GM18505 (cell line): Measurements from ENCODE around the gene SAMD14.

Source experiments
- ATAC-seq: cut with Tn5 transposase; IDR thresholded peaks from one replicate; pipeline ENCODE4 v1.9.1; 2021; ENCODE audit not compliant: unreplicated experiment
- POLR2A ChIP-seq: IDR thresholded peaks from 4 replicates; pipeline ENCODE4 v1.6.1; 2011; ENCODE audit warnings: borderline replicate concordance; ENCODE audit not compliant: insufficient read depth, insufficient read length; ENCODE audit errors: extremely low read depth

Gene SAMD14

DNA sequence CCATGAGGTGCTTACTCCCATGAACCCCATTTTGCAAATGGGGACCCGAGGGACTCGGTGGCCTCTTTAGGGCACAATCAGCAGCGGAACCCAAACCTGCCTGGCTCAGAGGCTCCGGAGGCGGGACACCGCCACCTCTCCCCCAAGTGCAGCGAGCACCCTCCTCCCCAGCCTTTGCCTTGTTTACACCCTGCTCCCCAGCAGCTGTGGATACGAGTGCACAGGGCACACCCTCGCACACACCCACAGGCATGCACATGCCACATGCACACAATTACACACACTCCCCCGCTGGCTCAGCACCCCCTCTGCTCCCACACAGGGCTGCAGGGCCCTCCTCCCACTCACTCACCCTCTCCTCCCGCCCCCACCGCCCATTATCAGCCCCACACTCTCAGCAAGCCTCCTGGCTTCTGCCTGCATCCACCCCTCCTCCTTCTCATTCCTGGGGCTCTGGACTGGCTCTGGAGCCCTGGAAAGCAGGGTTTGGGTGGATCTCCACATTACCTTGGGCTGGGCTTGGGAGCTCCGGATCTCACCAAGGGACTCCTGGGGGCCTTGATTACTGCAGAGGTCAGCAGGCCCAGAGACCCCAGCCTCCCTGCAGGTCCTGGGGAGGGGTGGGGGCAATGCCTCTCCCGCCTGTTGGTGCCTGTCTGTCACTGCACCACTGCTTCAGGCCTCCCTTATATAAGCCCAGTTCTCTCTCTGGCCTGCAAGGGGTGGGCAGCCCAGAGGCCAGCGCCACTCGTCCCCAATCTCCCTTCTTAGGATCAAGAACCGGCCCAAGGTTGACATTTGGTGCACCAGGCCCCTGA, 28.4 kb downstream of the SAMD14 start:
- no peak for ATAC-seq
- no peak for TF ChIP-seq POLR2A

GRCh38 chr17:50100921-50101345, 29.0 kb downstream of the SAMD14 start:
- ATAC-seq = no peak
- no peak for TF ChIP-seq POLR2A

- TF ChIP-seq POLR2A = no peak
- ATAC-seq = no peak
Measured at GRCh38 chr17:50100480-50100883, 29.5 kb downstream of the SAMD14 start.

DNA sequence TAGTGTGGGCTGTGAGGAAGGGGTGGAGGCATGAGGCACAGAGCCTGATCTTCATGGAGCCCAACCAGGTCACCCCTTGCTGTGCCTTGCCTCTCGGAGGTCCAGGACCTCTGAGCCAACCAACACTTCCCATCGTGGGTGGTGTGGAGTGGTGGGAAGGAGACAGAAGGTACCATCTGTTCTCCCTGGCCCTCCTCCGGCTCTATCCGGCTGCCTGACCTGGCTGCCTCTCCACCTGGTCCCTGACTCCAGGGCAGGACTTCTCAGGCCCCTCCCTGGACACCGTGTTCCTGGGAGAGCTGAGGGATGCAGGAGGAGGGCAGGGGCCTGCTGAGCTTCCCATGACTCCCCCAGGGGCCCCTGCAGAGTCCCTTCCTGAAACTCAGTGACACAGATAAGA, 31.0 kb downstream of the SAMD14 start:
- no peak for ATAC-seq
- no peak for TF ChIP-seq POLR2A

GRCh38 chr17:50098583-50098982, 31.4 kb downstream of the SAMD14 start:
- no peak for TF ChIP-seq POLR2A
- ATAC-seq = no peak

DNA sequence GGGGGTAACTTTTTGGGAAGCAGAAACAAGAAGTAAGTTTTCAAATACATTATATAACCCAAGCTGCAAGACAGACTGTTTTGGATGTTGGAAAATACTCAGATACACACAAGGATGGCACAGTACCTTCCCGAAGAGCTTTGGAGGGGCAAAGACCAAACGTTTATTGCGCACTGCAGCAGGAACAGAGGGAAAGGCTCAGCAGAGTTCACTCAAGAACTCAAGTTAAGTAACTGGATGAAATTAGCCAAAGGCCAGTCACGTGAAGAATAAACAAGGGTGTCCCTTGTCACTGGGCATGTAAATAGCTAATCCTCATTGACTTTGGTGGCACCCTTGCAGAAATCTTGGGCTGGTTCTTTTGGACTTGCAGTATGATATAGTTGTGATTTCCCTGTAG, 32.0 kb downstream of the SAMD14 start:
- no peak for ATAC-seq
- no peak for TF ChIP-seq POLR2A

DNA sequence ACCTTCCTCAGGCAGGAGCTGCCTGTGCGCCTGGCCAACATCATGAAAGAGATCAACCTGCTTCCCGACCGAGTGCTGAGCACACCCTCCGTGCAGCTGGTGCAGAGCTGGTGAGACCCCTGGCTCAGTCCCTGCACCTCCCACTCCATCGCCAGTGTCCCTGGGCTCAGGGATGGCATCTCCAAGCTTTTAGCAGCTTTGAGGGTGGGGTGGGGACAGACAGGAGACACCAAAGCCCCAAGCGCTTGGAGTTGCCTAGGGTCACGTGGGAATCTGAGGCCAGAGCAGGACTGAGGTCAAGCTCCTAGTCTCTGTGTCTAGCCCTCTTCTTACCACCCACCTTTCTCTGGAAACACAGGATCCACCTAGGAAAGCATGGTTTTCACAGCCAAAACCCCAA, 32.5 kb downstream of the SAMD14 start:
- TF ChIP-seq POLR2A = no peak
- no peak for ATAC-seq

- no peak for ATAC-seq
- TF ChIP-seq POLR2A = no peak
Measured at GRCh38 chr17:50096758-50097157, 33.2 kb downstream of the SAMD14 start.

DNA sequence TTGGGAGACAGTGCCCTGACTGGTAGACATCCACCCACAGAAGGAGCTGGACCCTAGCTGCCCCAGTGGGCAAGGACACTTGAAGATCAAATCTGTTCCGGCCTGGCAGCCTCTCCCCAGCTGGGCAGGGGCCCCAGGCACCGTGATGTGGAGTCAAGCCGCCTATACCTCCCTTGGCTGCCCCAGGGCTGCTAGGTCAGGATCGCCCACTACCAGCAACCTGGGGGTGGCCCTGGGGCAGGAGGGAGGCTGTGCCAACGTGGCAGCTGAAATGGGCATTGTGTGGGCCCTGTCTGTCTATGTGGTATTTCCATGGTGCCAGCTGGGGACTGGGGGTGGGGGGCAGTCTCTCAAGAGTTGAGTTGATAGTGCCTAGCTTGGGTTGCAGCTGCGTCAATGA, 33.9 kb downstream of the SAMD14 start:
- no peak for TF ChIP-seq POLR2A
- no peak for ATAC-seq

DNA sequence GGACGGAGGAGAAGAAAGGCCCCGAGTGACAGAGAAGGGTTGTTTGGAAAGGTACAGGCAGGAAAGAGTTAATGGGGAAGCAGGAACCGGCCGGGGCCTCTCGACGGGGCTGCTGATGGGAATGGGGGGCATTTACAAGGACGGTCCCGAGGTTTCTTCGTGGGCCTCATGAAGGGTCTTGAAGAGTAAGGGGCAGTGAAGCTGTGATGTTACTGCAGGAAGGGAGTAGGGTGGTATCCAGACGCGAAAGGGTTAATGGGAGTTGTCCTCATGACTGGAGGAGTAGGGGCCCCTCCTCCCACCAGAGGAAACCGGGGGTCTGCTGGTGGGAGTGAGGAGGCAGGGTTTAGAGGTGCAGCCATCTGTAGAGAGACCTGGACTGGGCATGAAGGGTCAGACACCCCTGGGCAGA, 34.3 kb downstream of the SAMD14 start:
- no peak for TF ChIP-seq POLR2A
- no peak for ATAC-seq

DNA sequence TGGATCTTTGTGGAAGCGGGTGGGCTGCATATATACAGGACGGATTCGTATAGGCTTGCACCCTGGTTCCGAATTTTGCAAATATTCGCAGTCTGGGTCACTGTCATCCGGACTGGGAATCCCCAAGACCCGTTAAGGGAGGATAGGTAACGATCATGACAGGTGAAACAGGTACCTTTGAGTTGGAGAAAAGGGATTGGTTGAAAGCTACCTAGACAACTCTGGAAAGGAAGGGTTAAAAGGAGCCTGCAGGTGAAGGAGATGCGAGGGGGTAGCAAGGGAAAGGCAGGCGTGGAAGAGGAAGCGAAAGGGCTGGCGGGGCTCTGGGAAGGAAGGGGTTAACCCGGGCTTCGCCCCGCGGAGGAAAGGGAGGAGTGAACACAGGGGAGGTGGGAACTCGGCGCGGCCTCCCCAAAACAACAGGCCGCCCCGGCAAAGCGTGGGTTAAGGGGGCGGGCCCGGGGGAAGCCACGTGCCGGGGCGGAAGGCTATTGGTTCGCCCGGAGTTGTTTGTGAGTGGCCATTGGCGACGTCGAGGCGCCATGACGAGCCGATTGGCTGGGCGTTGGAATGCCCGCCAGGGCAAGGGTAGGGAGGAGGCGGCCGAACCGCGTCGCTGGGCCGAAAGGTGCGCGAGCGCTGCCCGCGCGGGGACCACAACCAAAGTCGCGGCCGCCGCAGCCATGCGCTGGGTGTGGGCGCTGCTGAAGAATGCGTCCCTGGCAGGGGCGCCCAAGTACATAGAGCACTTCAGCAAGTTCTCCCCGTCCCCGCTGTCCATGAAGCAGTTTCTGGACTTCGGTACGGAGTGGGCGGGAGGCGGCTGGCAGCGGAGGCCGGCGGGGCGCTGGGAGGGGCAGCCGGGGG, 35.0 kb downstream of the SAMD14 start, which contains the start of gene PDK2:
Gene PDK2 (plus strand): TSS at position 599 of the 867 bp plus-strand sequence. CDS start 85 bp downstream, at position 684.
- TF ChIP-seq POLR2A = peak; percentile 56
- ATAC-seq = peak; percentile 82

GRCh38 chr17:50094243-50094752, 35.7 kb downstream of the SAMD14 start:
- no peak for TF ChIP-seq POLR2A
- ATAC-seq = no peak

- no peak for TF ChIP-seq POLR2A
- no peak for ATAC-seq
Measured at GRCh38 chr17:50093807-50094206, 36.2 kb downstream of the SAMD14 start.
